UCSD-AML1 (cell line): ENCODE results near the gene KCP.
"Not testable (repeated sequence)": the region's sequence is repeated elsewhere in the genome, so short reads cannot be mapped to it uniquely, and the experiment has no call there.

ENCODE experiments used
- DNase-seq: peaks from one replicate; lab custom pipeline; 2025; ENCODE audit not compliant: unreplicated experiment; lab: John Stamatoyannopoulos, UW

Gene KCP

GRCh38 chr7:128910569-128910945 lies at the start of gene KCP:
Gene KCP, minus strand, starts transcription at chr7:128910709. Its CDS starts 33 bp downstream, at chr7:128910676.
- DNase-seq: no peak

- no peak for DNase-seq
These were observed 48.8 kb upstream of the KCP start for GRCh38 chr7:128959296-128959695.

- no peak for DNase-seq
These were observed 45.5 kb upstream of the KCP start for GRCh38 chr7:128955981-128956380.

- DNase-seq: no peak
These were observed 44.6 kb upstream of the KCP start for GRCh38 chr7:128954830-128955802.

- DNase-seq: no peak
These were observed 43.6 kb upstream of the KCP start for GRCh38 chr7:128954150-128954549.

GRCh38 chr7:128951296-128951695 lies 40.8 kb upstream of the KCP start:
- no peak for DNase-seq

- DNase-seq: no peak
These were observed 38.7 kb upstream of the KCP start for GRCh38 chr7:128948976-128949760.

GRCh38 chr7:128948312-128948973 lies 37.9 kb upstream of the KCP start:
- DNase-seq: no peak

- DNase-seq: no peak
These were observed 37.3 kb upstream of the KCP start for GRCh38 chr7:128947854-128948253.

- peak; percentile 16 for DNase-seq
These were observed 36.7 kb upstream of the KCP start for GRCh38 chr7:128946936-128947830.

- no peak for DNase-seq
These were observed 35.3 kb upstream of the KCP start for GRCh38 chr7:128945668-128946366.

- DNase-seq: no peak
These were observed 34.2 kb upstream of the KCP start for GRCh38 chr7:128944487-128945236.

- not testable (repeated sequence) for DNase-seq
These were observed 32.7 kb upstream of the KCP start for GRCh38 chr7:128943251-128943650.

GRCh38 chr7:128941946-128942526 lies 31.5 kb upstream of the KCP start:
- DNase-seq: no peak

GRCh38 chr7:128941323-128941890 lies 30.9 kb upstream of the KCP start:
- DNase-seq: no peak

- peak; percentile 74 for DNase-seq
These were observed 30.2 kb upstream of the KCP start for GRCh38 chr7:128940494-128941322.

- DNase-seq: peak; percentile 29
These were observed 29.4 kb upstream of the KCP start for GRCh38 chr7:128939861-128940410.
